PC-3 (cell line): ENCODE data around the gene SLC12A5.

Experiments
- CTCF ChIP-seq: fragments of 300-600 bp; sonication (generic); conservative IDR thresholded peaks from 2 replicates; pipeline ENCODE4 v1.5.1; 2017; ENCODE audit warnings: antibody characterized with exemption, low read depth, mild to moderate bottlenecking, low read length
- EZH2 ChIP-seq: fragments of 300-600 bp; sonication (generic); IDR thresholded peaks from one replicate; pipeline ENCODE4 v1.6.1; 2017; ENCODE audit warnings: antibody characterized with exemption, mild to moderate bottlenecking, low read length; ENCODE audit not compliant: unreplicated experiment
- EZH2phosphoT487 ChIP-seq: fragments of 300-600 bp; sonication (generic); IDR thresholded peaks from 2 replicates; pipeline ENCODE4 v1.6.1; 2018; ENCODE audit warnings: mild to moderate bottlenecking, antibody characterized with exemption, low read length, borderline replicate concordance

DNA sequence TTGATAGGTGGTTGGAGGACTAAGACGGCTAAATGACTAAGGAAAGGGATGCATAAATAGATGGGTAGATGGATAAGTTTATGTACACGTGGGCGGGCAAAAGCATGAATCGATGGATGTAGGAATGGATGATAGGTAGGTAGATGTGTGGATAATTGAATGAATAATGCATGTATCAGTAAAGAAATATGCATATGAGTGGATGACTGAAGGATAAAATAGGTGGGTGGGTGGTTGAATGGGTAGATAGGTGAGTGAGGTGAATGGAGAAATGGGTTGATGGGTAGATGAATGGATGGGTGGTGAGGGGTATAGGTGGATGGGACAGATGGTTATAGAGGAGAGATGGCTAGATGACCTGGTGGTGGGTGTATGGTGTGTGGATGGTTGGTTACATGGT lies 20.2 kb downstream of the SLC12A5 start:
- TF ChIP-seq CTCF (no peak), EZH2 (no peak), EZH2phosphoT487 (no peak)
